HG03571 (cell line): Measurements from ENCODE around the gene SGCG.

Source experiments
- ATAC-seq: cut with Tn5 transposase; IDR thresholded peaks from one replicate; pipeline ENCODE4 v1.9.1; 2021; ENCODE audit not compliant: unreplicated experiment

The SGCG gene

DNA sequence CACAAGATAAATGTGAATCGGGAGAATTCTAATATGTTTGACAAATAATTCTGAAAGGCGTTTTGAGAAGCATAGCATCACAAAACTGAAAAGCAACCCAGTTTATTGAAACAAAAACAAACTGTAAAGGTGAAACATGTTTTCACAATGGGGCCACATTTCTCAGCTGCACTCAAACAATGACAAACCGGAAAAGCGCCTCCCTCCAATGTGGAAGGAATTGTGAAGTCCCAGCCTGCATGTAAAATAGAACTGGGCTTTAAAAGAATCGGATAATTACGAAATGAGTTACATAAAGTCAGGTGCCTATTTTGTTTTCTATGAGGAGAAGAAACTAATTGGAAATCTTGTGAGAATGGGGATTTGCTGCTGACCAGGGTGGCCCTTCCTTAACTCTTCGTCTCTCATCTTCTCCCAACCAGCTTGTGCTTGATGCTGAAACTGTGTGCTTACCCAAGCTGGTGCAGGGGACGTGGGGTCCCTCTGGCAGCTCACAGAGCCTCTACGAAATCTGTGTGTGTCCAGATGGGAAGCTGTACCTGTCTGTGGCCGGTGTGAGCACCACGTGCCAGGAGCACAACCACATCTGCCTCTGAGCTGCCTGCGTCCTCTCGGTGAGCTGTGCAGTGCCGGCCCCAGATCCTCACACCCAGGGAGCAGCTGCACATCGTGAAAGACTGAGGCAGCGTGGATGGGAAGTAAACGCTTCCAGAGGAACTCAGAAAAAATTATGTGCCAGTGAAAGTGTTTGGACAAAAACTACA, 143.3 kb downstream of the SGCG start:
- no peak for ATAC-seq

DNA sequence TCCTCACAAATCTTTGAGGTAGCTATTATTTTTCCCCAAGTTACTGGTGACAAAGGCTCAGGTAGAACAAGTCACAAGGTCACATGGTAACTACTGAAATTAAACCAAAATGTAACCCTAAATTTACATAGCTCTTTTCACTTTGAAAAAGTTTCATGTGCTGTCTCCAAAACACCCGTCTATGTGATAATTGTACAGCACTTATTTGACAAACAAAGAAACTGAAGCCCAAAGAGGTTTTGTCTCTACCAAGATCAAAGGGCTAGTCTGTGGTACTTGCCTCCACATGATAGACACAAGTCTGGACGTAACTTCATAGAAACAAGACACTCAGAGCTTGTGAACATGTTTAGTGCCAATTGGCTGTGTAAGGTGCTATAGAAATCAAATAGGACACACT, 144.4 kb downstream of the SGCG start:
- ATAC-seq = no peak

DNA sequence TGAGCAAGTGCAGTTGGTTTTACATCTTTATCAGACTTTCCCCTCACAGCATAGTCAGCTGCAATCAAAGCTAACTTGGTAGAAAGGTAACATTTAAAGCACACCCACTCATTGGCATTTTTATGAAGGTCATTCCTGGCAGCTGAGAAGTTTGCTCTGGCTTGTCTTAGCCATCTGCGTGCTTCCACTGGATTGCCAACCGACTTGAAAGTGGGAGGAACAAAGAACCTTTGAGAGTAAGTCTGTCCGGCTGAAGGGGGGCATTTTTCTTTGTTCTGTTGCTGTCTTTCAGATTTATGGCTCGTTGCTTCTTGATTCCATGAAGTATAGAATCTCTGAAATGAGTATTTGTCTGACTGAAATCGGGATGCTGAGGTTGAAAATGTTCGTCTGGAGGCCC, 149.6 kb downstream of the SGCG start:
- no peak for ATAC-seq

DNA sequence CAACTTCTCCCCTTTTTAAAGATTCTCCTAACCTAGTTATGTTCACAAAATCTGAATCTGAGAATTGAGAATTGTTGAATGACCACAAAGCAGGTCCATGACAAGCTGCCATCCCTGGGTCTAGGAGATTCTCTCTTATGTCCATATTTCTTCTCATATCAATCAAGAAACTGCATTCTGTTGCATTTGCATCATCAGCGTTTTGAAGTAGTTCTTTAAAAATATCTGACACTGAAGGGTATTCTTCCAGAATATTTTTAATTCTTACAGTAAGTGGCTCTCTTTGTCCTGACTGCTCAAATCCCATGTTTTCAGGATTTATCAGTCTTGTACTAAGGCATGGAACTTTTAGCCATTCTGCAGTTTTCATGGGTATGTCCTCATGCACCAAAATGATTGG, 158.4 kb downstream of the SGCG start:
- ATAC-seq = no peak

DNA sequence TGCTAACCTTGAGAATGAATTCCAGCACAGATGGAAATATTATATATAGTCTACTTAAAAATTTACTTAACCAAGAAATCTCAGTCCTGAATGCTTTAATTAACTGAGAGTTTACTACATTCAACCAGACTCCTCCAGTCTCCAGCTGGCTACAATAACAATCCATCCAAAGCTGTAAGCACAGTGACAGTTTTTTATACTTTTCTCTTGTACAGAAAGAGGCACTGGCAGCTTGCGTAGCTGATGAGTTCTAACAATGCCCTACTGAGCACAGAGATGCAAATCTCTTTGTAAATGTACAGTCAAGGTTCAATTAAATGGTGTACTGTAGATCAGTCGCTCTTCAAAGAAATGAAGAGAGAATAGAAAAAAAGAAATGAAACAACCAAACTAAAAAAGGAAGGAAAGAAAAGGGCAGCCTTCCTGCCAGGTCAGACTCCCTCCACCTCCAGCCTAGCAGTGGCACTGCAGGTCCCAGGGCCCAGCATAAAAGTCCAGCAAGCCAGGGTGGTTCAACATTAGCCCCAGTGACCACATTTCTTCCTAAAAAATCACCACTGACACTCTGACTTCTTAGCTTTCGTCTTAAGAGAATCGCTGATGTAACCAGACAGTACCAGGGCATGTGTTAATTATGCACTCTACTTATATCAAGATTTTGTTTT, 164.3 kb downstream of the SGCG start:
- no peak for ATAC-seq

DNA sequence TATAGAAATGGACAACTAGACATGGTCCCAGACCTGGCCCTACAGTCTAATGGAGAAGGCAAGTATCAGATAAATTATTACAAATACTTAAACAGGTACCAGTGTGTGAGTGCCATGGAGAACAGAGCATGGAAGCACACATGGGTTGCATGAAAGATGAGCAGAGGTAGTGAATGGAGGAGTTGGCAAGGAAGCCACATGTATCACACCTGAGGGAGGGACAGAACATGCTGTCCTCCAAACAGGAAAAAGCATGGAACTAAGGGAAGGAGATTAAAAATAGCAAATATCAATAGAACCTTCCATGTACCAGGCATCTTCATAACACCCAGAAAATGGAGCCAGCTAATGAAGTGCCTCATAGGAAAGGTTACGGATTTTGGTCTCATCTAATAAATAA, 166.8 kb downstream of the SGCG start:
- ATAC-seq = no peak

DNA sequence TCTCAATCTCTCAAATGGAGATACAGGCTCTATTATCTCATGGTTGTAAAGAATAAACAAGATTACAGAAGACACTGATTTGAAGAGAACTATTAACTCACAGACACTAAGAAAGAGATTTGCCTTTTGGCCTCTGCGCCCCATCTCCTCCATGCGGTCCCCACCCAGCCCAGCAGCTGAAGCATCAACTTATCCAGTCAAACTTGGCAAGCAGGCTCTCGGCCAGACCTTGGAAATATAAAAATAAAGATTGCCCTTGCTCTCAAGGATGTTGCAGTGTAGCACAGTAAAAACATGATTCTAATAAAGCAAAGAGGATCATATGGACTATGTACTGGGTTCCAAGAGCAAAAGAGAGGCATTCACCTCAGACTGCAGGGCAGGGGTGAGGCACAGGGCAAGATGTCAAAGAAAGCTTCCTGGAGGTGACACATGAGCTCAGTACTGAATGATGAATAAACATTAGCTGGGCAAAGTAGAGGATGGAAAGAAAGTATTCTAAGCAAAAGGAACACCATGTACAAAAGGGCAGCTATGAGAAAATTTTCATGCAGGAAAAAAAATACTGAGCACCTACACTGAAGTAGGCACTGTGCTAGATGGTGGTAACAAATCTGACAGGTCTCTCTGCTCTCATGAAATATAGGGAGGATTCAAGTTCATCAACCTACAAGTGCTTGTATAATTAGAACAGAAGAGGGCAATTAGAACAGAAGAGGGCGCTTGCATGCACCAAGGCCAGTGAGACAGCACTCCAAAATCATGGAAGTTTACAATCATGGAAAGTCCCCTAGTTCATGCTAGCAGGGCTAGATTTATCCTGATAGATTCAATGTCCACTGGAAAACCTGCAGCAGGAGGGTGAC, 167.7 kb downstream of the SGCG start:
- no peak for ATAC-seq

DNA sequence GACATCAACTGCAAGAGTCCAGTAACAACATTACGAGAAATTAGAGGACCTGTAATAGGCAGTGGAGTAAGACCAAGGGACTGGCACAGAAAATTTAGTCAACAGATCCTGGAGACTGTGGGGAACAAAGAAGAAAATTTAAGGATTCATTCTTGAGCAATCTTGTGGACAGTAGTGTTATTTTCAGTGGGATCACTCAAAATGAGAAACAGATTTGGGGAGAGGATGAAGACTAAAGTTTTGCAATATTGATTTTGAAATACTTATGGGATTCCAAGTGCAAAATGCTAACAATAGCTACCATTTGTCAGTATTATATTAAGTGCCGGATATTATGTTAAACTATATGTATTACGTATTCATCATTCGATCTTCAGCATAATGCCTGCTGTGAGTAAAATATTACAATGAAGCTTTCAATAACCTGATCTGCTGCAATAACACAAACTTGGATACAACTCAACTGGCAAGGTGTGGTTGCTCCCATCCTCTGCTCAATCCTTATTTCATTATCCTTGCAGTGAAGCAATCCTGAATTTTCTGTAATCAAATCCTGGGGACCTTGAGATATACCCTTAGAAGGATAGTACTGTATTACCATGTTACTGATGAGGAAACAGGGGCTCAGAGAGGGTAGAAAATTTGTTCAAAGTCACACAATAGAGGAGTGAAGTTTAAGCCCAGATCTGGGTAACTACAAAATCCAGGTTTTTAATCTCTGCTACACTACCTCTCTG, 168.6 kb downstream of the SGCG start:
- no peak for ATAC-seq

DNA sequence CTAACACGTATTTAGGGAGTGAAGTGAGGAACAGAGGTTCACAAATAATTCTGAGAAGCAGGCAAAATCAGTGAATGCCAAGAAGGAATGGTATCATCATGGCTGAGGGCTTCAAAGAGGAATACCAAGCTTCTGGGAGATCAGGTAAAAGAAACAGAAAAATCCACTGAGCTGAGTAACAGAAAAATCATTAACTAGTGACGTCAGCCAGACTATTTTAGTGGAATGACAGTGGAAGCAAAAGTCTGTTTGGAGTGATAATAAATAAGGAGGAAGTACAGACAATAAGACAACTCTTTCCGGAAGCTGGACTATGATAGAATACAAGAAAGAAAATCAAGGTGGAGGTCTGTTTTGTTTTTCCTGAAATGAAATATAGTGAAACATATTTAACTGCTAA, 169.2 kb downstream of the SGCG start:
- no peak for ATAC-seq

DNA sequence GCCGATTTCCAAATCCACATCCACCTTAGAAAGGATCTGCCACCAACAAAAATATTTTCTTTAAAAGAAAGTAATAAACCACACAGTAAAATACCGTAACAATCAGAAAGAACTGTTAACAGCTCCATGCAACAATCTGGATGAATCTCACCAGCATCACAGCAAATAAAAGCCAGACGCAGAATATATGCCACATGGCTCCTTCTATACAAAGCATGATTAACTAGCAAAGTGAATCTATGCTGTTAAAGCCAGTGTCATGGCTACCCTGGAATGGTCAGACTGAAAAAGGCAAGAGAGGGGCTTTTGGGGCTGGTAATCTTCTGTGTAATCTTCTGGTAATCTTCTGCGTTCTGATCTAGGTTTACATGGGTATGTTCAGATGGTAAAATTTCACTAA, 171.4 kb downstream of the SGCG start:
- ATAC-seq = no peak

DNA sequence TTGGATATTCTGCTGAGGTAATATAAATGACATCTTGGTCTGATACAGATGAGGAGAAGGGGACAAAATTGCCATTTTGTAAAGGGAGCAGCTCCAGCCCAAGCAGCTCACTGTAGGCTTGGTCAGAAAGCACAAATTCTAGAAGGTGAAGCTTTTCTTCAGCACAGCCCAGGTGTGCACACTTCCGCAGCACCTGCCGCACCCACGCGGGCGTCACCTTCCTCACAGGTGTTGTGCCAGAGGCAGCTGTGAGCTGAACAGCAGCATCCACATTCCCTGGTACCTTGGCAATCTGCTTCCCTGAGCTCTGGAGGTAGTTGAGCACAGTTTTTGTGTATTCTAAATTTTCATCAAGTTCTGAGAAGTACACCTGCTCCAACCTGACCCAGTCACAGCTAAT, 173.7 kb downstream of the SGCG start:
- ATAC-seq = no peak

DNA sequence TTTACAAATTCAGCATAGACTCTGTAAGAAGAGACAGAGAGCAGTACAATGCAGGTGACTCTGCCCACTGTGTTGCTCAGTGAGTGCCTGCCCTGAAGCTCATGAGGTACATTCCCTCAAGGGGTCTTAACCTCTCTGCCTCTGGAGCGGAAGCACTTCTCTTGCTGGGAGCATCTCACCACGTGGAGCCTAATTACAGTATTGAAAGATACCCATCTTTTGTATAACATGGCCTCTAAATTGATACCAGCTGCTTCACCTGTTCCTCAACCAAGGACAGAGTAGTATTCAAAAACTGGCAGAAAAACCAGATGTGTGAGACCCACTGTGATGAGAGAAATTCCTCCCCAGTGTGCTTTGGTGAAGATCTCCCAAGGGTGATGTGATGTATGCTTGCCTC, 175.6 kb downstream of the SGCG start:
- no peak for ATAC-seq

DNA sequence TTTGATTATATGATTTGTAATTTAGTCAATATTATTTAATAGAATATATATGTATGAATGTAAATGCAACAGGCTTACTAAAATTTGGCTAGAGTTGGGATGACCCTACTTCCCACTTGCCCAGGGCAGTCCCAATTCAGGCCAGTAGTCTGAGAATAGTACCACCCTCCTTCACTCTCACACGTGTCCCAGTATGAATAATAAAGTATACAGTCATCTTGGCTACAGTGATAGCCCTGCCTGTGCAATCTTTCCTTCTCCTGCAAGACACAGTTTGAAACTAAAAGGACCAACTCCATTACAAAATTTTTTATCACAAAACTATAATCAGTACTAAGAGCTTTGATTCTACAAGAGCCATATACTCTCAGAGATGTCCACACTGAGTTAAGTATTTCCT, 176.6 kb downstream of the SGCG start:
- no peak for ATAC-seq

DNA sequence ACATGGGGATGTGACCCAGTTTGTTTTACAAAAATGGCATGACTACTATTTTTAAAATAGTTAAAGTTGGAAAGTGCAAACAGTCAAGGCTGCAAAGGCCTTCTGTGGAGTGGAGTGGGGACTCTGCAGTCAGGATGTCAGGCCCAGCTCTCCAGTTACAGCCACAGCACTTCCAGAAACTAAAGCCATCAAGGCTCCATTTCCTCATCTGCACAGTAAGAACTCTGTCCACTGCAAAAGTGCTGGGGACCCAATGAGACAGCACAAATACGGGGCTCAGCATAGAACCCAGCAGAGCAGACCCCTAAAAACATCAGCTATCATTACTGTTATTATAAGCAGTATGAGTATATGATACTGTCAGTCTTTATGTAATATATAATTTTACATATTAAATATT, 179.1 kb downstream of the SGCG start:
- ATAC-seq = no peak

DNA sequence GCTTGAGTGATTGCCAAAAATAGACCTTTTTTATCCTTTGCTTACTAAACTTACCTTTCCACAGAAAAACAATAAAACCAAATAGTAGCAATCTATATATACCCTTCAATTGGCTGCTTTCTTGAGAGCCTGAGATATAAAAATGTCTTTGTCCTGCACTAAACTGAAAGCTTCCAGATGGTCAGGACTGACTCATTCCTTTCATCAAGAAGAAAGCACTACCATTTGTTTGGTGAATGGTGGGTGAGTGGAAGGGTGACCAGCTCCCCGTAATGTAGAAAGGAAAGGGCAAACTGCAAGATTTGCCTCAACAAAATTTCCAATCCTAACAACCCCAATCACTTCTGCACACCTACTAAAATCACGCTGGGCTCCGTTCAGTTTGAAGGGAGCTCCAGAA, 184.9 kb downstream of the SGCG start:
- no peak for ATAC-seq

DNA sequence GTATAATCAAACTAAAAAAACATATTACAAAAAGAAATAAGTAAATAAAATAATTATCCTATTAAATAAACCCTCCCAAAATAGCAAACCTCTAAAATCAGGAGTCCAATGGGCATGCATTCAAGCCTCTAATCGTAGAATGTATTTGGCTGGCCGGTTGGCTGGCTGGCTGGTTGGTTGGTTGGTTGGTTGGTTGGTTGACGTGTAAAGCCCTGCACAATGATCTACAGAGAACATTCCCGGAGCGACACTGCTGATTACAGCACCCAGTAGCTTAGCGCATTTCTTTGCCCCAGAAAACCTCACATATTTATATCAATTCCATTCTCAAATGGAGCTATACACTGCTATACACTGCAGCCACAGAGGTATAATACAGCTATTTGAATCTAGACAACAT, 187.1 kb downstream of the SGCG start:
- ATAC-seq = no peak

DNA sequence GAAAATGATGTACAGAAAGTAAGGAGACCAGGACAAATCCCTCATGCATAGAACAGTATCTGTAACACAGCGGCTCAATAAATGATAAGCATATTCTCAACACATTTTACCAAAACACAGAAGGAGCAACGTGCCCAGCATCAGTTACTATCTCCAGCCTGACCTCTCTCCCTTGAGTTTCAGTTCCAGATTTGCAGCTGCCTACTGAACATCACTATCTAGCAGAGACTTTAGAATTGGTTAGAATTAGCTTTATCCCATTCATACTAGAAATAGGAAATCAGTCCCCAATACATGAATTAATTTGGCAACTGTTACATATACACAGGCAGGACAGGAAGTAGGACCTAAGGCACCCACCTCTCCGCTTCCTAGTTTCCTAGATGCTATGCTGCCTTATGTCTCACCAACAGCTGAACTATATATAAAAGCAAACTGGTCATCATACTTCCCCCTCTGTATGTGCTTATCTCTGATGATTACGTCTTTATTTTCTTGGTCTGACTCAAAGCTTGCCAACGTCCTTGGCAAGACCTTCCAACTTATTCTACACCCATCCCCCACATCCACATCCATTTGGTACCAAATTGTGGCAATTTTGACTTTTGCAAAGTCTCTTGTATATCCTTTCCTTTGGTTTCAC, 191.6 kb downstream of the SGCG start:
- ATAC-seq = no peak
